CMK (cell line): Measurements from ENCODE around the gene COPG2.
"Not testable (repeated sequence)": the region's sequence is repeated elsewhere in the genome, so short reads cannot be mapped to it uniquely, and the experiment has no call there.

ENCODE experiments used
- DNase-seq: peaks from one replicate; pipeline ENCODE4 v3.0.0-alpha.2; 2010; ENCODE audit warnings: low read depth

The COPG2 gene

DNA sequence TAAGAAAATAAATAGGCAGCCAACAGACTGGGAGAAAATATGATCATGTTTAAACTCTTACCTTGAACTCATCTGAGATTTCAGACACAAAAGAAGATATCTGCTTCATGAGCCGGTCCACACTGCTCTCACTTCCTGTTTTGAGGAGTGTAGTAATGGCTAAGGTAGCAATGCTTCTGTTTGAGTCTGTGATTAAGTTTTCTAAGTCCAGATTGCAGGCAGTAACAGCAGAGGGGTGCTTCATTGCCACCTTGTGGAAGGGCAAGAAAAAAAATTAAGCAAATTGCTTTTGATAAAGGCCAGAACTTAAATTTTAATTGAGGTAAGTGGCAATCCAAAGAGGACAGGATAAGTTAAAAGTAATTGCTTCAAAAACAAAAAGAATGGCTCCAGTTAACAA lies 107.6 kb downstream of the COPG2 start:
- DNase-seq = peak; percentile 8

DNA sequence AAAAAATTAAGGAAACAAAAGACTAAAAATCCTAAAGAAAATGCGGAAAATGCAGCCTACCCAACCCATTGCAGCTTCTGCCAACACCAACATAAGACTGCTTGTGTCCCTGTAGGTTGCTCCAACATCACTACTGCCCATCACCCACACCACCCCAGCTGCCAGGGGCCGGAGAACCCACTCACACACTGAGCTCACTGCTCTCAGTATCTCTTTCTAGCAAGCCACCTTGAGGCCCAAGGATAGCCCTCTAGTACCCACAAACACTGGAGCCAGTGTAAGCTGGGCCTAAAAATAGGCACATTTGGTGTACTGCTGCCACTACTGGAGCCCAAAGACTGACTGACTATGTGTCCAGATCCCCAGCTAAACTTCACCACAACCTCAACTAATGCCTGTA lies 109.4 kb downstream of the COPG2 start:
- no peak for DNase-seq

DNA sequence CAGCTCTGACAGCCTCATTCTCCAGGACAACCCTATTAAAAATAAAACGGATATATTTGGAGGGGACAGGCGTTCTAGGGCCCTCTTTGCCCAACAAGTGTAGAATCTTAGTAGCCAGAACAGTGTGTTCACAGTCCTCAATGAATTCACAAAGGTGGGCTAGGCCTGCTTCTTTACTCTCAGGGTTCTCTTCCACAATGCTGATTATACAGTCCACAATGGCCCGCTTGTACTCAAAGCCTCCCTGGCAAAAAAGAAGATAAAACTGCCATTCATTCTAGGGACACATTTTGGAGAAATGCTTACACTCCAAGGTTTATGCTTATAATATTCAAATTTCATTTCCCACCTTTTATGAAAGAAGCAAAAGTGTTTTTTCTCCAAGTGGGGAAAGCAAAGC lies 114.1 kb downstream of the COPG2 start:
- no peak for DNase-seq

DNA sequence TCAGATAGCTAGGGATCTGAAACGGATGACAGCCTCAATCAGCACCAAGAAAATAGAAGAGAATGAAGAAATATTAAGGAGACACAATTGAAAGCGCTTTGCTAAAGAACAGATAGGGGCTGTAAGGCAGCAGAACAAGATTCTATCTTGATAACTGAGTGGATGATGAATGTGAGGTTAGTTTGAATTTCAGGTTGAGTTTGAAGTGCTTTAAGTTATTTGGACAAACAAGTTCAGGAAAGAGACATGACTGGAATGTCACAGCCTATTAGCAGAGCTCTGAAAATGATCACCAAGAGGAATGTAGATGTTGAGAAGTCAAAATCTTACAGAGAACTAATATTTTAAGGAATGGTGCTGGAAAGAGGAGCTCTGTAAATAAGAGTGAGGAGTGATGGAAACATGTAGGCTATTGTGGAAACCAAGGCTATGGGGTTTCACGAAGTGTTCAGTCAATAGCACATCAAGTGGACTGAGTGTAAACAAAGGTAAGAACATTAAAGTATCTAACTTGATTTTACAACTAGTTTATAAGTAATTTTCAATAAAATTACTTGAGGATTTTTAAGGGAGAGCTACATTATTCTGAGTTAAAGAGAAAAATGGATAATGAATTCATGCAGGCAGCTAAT lies 115.0 kb downstream of the COPG2 start:
- no peak for DNase-seq

DNA sequence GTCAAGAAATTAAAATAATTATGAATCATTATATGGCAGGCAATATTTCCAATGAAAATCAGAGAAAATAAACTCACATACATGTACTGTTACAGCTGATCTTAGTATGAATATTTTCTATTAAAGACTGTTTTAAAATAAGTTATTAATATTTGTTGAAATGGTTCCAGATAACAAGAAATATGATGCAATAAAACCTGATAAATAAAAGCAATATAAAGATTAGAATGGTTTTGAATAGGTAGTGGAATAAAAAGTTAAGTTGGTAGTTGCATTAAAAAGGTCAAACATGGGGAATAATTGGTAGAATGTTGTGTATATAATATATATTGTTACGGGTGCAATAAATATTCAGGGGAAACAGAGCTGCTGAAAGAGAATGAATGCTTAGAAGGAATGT lies 124.2 kb downstream of the COPG2 start:
- no peak for DNase-seq

DNA sequence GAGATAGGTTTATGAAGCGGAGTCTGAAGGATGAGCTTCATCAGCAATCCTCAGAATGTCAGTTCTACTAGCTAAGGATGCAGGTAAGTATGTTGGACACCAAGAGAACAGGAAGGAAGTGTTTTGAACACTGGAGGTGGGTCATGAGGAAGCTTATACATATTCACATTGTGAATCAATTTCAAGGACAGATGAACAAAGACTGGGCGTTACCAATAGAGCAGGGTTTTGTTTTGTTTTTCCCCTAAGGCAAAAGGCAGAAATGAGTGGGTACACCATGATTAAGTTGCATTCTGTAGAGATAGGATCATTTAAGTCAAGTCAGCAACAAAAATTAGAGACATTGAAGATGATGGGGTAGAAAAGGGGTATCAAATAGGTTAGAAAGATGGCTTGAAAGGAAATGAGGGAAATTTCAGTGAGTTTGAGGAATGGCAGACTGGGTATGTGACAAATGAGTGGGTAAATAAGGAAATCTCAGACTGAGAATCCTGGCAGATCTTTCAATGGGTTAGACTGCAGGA lies 125.0 kb downstream of the COPG2 start:
- DNase-seq = no peak

DNA sequence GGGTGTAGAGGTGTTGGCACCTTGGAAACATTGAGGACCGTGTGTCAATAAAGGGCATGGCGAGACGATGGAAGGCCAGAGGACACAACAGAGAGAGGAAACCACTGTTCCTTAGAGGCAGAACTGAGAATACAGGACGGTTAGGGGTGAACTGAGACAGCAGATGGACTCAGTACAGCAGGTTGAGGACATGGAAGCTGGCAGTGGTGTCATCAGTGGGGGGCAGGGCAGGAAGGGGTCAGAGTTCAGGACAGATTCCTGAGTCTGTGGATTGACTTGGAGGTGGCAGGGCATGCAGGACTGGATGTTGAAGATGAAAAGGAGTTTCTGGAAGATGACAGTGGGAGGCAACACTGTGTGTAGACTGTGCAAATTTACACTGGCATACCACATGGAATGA lies 126.3 kb downstream of the COPG2 start:
- not testable (repeated sequence) for DNase-seq

DNA sequence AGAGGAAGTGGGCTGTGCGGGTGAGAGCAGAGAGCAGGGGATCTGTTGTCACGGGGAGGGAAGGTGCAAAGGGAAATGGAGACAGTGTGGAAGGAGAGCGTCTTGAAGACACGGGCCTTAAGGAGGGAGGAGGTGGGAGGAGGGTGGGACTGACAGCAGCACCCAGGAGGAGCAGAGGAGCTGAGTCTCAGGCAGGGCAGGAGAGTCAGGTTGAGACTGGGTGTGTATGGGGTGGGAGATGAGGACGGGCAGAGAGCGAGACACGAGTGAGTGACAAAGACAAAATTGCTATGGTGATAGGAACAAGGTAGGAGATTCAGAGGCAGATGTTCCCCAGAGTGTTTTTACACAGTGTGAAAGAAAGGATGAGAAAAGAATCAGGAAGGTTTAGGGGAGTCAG lies 127.3 kb downstream of the COPG2 start:
- DNase-seq = not testable (repeated sequence)

DNA sequence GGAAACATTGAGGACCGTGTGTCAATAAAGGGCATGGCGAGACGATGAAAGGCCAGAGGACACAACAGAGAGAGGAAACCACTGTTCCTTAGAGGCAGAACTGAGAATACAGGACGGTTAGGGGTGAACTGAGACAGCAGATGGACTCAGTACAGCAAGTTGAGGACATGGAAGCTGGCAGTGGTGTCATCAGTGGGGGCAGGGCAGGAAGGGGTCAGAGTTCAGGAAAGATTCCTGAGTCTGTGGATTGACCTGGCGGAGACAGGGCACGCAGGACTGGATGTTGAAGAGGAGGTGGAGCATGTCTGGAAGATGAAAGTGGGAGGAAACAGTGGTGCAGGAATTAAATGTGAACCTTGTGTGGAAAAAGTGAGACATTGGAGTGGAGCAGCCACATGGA lies 130.7 kb downstream of the COPG2 start:
- not testable (repeated sequence) for DNase-seq

DNA sequence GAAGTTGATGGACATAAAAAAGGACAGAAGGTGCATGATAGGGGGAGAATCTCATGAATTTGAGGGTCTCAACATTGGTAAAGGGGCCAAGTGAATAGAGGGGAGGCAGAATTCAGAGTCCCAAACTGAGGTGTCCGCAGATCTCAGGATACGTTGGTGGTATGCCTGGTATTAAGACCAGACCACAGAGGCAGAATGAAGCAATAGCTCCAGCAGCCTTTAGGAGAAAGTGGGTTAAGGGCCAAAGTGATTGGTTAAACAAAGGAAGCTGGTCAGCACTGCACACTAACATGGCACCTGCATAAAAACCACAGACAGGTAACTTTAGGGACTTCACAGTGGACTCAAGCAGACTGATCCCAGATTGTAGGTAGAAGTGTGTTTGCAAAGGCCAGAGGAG lies 139.1 kb downstream of the COPG2 start:
- no peak for DNase-seq

DNA sequence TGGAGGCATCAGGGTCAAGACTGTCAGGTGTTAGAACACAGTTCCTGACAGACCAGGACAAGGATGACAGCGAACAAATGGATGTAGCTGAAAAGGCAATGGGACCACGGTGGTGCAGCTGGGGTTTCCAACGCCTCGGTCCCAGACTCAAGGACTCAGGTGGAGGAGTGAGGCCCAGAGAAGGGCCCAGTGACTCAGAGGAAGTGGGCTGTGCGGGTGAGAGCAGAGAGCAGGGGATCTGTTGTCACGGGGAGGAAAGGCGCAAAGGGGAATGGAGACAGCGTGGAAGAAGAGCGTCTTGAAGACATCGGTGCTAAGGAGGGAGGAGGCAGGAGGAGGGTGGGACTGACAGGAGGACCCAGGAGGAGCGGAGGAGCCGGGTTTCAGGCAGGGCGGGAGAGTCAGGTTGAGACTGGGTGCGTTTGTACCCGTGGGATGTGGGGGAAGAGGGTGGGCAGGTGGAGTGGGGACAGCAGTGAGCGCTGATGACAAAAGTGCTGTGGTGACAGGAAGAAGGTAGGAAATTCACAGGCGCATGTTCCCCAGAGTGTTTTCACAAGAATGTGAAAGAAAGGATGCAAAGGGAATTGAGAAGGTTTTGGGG lies 140.7 kb downstream of the COPG2 start:
- not testable (repeated sequence) for DNase-seq

DNA sequence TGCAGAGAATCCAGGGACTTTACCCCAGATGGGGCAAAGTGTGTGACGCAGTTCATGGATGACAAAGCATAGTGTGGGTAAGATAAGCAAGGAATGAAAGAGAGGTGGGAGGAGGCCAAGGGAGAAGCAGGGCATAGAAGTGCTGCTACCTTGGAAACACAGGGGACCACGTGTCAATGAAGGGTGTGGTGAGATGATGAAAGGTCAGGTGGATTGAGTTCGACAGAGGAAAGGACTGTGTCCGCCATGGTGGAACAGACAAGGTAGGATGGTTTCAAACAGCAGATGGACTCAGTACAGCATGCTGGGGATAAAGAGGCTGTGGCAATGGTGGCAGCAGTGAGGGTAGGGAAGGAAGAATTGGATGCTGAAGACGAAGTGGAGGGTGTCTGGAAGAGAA lies 143.9 kb downstream of the COPG2 start:
- DNase-seq = no peak

DNA sequence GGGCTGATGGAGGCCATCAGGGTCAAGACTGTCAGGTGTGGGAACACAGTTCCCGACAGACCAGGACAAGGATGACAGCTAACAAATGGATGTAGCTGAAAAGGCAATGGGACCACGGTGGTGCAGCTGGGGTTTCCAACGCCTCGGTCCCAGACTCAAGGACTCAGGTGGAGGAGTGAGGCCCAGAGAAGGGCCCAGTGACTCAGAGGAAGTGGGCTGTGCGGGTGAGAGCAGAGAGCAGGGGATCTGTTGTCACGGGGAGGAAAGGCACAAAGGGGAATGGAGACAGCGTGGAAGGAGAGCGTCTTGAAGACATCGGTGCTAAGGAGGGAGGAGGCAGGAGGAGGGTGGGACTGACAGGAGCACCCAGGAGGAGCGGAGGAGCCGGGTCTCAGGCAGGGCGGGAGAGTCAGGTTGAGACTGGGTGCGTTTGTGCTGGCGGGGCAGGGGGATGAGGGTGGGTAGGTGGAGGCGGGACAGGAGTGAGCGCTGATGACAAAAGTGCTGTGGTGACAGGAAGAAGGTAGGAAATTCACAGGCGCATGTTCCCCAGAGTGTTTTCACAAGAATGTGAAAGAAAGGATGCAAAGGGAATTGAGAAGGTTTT lies 144.9 kb downstream of the COPG2 start:
- DNase-seq = not testable (repeated sequence)

DNA sequence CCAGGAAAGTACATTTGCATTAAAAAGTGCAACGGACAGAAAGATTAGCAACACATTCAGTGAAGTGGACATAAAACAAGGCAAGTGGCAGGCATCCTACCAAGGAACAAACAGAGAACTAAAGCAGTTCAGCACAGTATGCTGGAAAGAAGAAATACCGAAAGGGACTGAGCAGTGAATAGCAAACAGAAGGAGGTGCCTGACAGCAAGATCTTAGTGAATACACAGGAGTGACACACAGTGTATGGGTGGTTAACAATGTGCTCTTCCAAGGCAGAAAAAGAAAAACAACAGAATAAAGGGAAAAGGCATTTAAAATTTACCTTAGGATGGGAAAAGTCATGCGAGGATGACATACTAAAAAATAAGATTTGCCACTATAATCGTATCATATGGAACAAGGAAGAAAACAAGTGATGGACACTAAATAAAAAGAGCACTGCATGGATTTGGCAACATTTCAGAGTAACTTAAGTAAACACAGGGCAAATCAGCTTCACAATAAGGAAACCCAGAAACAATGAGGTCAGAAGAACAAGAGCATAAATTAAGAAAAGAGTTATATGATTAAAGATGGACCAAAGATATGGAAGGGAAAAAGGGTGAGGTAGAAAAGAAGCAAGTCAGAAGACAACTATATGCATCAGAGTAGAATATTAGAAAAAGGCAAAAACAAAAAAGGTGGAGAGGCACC lies 147.1 kb downstream of the COPG2 start:
- no peak for DNase-seq

DNA sequence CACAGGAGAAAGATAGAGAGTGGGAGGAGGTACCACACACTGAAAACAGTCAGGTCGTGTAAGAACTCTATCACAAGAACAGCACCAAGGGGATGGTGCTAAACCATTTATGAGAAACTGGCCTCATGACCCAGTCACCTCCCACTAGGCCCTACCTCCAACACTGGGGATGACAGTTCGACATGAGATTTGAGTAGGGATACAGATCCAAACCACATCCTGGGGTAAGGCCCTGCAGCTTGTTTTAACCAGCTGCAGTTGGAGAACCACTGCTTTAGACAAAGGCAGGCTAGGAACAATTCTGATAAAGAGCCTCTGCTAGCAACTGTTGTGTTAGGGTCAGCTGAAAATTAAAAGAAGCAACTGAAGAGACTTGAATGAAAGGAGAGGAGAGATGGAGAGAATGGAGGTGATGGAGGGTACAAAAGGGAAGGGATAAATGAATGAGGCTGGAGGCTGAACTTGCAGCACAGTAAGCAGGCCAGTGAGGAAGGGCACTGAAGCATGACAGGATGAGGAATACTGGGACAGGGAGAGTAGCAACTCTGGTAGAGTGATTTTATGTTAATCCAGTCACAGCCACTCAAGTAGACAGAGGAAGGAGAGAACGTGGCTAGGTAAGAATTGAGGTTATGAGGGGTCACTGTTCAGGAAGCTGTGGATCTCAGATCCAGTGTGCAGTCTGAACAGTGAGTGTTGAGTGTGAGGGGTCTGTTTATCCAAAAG lies 153.1 kb downstream of the COPG2 start:
- DNase-seq = no peak

DNA sequence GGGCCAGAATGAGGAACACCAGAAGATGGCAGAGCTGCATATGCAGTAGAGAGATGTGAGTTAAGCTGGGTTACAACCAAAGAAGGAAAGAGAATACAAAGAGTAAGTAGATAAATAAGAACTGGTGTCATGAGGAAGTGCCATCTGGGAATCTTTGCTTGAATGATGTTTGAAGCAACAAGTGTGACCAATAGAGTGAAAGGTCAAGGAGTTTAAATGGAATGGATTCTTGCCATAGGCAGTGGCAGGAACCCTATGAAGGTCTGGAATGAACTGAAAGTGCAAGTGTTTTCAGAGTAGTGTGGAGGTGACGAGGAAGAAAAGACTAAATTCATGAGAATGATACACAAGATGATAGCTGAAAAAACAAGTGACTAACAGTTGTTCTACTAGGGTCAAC lies 155.1 kb downstream of the COPG2 start:
- DNase-seq = no peak

DNA sequence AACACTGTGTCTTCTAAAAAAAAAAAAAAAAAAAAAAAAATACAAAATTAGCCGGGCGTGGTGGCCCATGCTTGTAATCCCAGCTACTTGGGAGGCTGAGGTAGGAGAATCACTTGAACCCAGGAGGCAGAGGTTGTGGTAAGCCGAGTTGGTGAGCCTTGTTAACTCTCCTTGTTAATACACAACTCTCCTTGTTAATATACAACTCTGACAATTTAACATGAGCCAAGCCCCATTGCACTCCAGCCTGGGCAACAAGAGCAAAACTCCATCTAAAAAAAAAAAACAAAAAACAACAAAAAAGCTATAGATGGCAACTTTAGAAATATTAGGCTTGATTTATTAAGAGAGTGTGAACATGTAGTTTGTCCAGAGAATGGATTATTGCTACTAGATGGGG lies 156.5 kb downstream of the COPG2 start:
- DNase-seq = not testable (repeated sequence)

DNA sequence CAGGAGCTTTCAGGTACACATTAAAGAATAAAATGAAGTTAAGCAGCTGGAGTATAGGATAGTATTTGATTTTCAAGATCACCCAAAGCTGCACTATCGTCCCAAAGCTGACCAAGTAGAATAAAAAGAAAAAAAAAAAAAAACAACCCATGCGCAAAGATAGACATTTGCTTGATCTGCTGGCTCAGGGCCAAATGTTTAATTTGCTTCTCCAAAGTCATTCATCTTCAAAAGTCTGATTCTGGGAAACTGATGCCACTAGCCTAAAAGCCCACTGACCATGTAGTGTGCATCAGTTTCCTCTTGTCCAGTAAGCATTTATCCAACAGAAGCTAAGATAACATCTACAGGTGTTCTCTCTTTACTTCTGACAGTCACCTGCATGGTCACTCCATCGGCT lies 162.2 kb downstream of the COPG2 start:
- no peak for DNase-seq

DNA sequence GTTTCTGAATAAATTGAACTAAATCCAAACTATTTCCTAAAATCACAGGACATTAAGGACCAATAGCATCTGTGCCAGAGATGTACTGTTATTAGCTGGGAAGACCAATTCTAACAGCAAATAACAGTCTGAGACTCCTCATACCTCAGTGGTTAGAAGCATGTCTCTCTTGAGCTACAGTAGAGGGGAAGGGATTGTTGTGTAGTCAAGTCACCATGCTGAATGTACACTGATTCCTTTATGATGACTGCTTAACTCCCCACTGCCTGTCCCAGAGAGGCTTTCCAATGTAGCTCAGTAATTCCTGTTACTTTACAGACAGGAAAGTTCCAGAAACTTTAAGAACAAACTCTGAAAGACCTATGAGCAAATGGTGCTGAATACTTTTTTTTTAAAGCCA lies 162.8 kb downstream of the COPG2 start:
- no peak for DNase-seq

DNA sequence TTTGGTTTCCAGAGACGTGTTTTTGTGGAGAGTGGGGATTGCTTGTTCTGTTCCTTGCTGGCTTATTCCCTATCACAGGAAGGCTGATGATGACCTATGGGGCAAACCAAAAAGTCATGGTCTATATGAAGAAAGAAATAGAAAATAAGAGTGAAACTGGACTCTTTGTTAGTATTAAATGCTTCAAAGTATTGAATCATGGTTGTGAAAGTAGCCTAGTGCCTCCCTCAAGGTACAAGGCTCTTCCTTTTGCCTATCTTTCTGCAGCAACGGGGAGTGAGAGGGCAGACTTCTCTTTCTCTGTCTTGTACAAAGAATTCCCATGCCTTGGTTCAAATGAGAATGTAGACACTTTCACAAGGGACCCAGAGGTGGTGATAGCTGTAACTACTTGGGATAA lies 167.6 kb downstream of the COPG2 start:
- DNase-seq = no peak

DNA sequence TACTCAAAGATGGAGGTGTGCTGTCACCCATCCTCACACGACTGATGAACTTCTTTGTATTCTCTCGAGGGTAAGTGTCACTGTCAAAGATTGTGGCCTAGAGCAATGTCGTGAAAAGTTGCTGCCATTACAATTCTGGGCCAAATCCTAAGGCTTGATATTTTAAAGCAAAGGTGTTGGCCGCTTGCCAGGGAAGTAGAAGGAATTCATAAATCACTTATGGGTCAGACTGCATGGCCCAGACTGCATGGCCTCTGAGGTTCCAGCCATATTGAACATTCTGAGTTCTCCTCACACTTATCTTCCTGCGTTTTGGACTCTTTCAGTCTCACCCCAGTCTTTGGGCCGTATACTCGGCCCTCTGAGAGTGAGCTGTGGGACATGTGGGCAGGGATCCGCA lies 168.1 kb downstream of the COPG2 start:
- DNase-seq = no peak

DNA sequence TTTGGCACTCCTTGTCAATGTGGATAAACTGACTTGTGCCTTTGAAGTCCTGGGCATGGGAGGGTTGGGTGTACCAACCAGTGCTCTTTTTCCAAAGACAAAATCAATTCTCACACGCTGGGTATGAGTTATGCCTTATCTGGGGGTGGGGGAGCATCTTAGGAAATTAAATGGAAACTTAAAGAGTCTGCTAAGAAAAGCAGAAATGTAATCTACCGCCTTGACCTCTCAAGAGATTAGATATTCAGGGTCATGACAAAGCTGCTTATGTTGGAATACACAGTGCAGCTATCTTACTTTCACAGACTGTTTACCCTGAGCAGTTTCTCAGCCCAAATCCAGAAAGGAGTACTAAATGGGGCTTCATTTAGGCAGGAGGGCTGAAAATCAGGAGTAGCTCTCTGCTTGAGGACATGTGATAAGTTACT lies 174.1 kb downstream of the COPG2 start:
- DNase-seq = peak; percentile 43
